ENCODE results near the gene SUSD4.
"Not testable (repeated sequence)": the region's sequence is repeated elsewhere in the genome, so short reads cannot be mapped to it uniquely, and the experiment has no call there.

SUSD4 gene

DNA sequence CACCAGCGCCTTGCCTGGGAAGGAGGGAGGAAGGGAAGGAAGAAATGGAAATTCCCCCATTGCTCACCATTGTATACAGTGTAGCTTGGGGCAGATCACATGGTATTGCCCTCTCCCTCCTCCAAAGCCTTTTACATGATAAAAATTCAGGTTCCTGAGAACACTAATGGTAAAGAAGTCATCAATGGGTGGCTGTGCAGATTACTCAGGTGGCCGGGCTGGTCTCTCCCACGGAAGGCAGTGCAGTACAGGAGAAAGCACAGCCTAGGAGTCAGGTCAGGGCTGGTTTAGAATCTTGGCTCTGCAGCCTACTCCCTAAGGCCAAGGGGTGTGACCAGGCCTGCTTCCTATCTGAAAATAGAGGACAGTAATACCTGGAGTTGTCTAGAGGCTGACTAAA is 107.9 kb downstream of the SUSD4 start:
- Histone ChIP-seq H3K36me3 (ENCODE audit: control insufficient read depth, insufficient read depth, low read length) (no peaks in the 10 kb centered on the region), H3K9ac (ENCODE audit: low read length) (no peak overlapping the region), H3K4me3 (ENCODE audit: low read depth, low read length) (no peak overlapping the region), H3K9me3 (ENCODE audit: control insufficient read depth, insufficient read depth, low read depth, low read length) (no peaks in the 10 kb centered on the region), H3K4me1 (ENCODE audit: control insufficient read depth, insufficient read depth, low read length) (peaks cover 19% of the 10 kb centered on the region), H3K27ac (ENCODE audit: low read depth, low read length) (no peak overlapping the region), H3K27me3 (ENCODE audit: control insufficient read depth, insufficient read depth, low read length) (no peaks in the 10 kb centered on the region)

DNA sequence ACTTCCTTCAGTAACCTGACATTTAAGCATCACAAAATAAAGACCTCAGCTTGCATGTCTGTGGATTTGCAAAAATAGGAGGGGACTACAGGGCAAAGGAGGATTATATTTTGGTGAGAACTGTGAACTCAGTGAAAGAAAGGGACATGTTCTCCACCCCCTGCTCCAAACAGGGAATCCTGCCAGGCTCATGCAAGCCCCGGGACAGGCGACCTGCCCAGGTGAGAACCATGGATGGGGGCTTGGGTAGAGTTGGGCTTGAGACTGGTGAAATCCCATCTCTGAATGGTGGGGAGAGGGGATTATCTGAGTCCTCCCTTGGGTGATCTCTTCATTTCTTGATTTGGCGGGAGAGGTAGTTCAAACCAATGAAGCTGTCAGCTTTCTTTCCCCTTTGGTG is 110.1 kb downstream of the SUSD4 start:
- H3K36me3 ChIP-seq (ENCODE audit: control insufficient read depth, insufficient read depth, low read length), result no peaks in the 10 kb centered on the region
- H3K9me3 ChIP-seq (ENCODE audit: control insufficient read depth, insufficient read depth, low read depth, low read length), result no peaks in the 10 kb centered on the region
- peaks cover 16% of the 10 kb centered on the region for H3K4me1 ChIP-seq (ENCODE audit: control insufficient read depth, insufficient read depth, low read length)

DNA sequence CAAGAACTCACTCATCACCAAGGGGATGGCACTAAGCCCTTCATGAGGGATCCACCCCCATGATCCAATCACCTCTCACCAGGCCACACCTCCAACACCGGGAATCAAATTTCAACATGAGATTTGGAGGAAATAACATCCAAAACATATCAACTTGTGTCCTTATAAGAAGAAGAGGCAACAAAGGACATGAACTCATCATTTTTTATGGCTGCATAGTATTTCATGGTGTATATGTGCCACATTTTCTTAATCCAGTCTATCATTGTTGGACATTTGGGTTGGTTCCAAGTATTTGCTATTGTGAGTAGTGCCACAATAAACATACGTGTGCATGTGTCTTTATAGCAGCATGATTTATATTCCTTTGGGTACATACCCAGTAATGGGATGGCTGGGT is 112.6 kb downstream of the SUSD4 start:
- H3K9ac ChIP-seq (ENCODE audit: low read length); H3K9me3 ChIP-seq (ENCODE audit: control insufficient read depth, insufficient read depth, low read depth, low read length); H3K27ac ChIP-seq (ENCODE audit: low read depth, low read length); H3K36me3 ChIP-seq (ENCODE audit: control insufficient read depth, insufficient read depth, low read length); H3K4me3 ChIP-seq (ENCODE audit: low read depth, low read length); H3K27me3 ChIP-seq (ENCODE audit: control insufficient read depth, insufficient read depth, low read length): not testable (repeated sequence)
- H3K4me1 ChIP-seq (ENCODE audit: control insufficient read depth, insufficient read depth, low read length), result peaks cover 11% of the 10 kb centered on the region

More for the DNA sequence above, 110.1 kb downstream of the SUSD4 start:
- no peaks in the 10 kb centered on the region for H3K27me3 ChIP-seq (ENCODE audit: control insufficient read depth, insufficient read depth, low read length)
- no peak overlapping the region for H3K4me3 ChIP-seq (ENCODE audit: low read depth, low read length)
- H3K27ac ChIP-seq (ENCODE audit: low read depth, low read length), result no peak overlapping the region
- H3K9ac ChIP-seq (ENCODE audit: low read length), result no peak overlapping the region

DNA sequence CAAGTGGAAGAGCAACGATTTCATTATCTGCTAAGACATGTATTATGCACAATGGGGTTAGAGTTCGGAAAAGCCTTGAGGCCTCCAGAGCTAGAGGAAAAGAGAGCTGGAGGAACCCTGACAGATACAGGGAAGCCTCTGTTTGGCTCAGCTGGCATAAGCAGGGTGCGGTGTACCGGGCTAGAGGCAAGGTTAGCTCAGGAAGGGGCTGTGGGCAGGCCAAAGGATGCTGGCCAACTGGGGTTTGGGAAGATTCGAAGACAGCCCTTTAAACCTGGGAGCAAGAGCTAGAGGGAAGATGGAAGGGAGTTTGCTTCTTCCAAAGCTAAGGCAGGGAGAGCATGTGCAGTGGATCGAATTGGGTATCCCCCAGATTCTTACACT is 113.4 kb downstream of the SUSD4 start:
- no peak overlapping the region for H3K9ac ChIP-seq (ENCODE audit: low read length)
- H3K4me1 ChIP-seq (ENCODE audit: control insufficient read depth, insufficient read depth, low read length), result peaks cover 3% of the 10 kb centered on the region; the same call in 1 of the 2 replicates
- H3K4me3 ChIP-seq (ENCODE audit: low read depth, low read length), result no peak overlapping the region
- no peaks in the 10 kb centered on the region for H3K36me3 ChIP-seq (ENCODE audit: control insufficient read depth, insufficient read depth, low read length)
- H3K27ac ChIP-seq (ENCODE audit: low read depth, low read length), result no peak overlapping the region
- H3K27me3 ChIP-seq (ENCODE audit: control insufficient read depth, insufficient read depth, low read length), result no peaks in the 10 kb centered on the region
- H3K9me3 ChIP-seq (ENCODE audit: control insufficient read depth, insufficient read depth, low read depth, low read length), result no peaks in the 10 kb centered on the region

DNA sequence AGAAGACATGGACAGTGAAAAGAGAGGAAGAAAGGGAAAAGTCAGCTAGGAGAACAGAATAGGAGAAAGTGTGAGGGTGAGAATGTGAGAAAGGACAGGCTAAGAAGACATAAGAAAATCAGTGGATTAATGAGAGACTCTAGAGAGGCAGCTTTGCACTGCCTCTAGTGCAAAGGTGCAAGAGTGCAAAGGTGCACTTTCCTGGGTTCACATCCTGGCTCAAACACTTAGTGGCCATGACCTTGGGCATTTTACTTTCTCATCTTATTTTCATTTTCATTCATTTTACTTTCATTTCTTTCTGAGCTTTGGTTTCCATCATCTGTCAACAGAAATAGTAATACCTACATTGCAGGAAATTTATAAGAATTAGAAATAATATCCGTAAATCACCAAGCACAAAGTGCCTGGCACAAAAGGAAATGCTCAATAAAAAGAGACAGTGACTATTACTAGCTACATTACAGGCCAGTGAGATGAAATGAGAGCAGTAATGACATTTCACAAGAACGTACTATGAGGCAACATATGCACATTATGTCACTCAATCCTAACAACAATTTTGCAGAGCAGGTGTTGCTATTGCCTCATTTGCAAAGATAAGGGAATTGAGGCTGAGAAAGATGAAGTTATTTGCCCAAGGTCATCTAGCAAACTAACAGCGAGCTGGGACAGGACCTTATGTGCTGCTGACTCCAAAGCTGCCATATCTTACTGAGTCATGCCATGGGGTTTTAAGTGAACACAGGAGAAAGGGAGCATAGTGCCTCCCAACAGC is 113.9 kb downstream of the SUSD4 start:
- Histone ChIP-seq H3K27me3 (ENCODE audit: control insufficient read depth, insufficient read depth, low read length) (no peaks in the 10 kb centered on the region), H3K4me3 (ENCODE audit: low read depth, low read length) (no peak overlapping the region), H3K9ac (ENCODE audit: low read length) (no peak overlapping the region), H3K9me3 (ENCODE audit: control insufficient read depth, insufficient read depth, low read depth, low read length) (no peaks in the 10 kb centered on the region), H3K36me3 (ENCODE audit: control insufficient read depth, insufficient read depth, low read length) (no peaks in the 10 kb centered on the region), H3K4me1 (ENCODE audit: control insufficient read depth, insufficient read depth, low read length) (no peaks in the 10 kb centered on the region), H3K27ac (ENCODE audit: low read depth, low read length) (no peak overlapping the region)

DNA sequence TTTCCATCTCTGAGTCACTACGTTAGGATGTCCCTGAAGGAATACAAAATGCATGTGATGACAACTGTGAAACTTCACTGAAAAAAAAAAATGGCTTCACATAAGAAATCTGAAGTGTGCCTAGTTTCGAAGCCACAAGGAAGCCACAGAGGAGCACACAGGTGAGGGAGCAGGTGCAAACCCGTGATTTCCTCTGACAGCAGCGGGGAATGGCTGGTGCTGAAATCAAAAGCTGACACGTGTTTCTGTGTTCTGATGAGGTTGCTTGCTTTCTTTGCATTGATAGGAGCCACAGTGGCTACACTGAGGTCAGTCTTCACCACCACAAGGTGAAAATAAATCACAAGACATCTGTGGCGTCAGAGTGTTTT is 115.2 kb downstream of the SUSD4 start:
- H3K36me3 ChIP-seq (ENCODE audit: control insufficient read depth, insufficient read depth, low read length), result no peaks in the 10 kb centered on the region
- H3K27ac ChIP-seq (ENCODE audit: low read depth, low read length), result no peak overlapping the region
- H3K4me3 ChIP-seq (ENCODE audit: low read depth, low read length), result no peak overlapping the region
- no peaks in the 10 kb centered on the region for H3K27me3 ChIP-seq (ENCODE audit: control insufficient read depth, insufficient read depth, low read length)
- H3K9me3 ChIP-seq (ENCODE audit: control insufficient read depth, insufficient read depth, low read depth, low read length), result no peaks in the 10 kb centered on the region
- no peaks in the 10 kb centered on the region for H3K4me1 ChIP-seq (ENCODE audit: control insufficient read depth, insufficient read depth, low read length)
- H3K9ac ChIP-seq (ENCODE audit: low read length), result no peak overlapping the region

DNA sequence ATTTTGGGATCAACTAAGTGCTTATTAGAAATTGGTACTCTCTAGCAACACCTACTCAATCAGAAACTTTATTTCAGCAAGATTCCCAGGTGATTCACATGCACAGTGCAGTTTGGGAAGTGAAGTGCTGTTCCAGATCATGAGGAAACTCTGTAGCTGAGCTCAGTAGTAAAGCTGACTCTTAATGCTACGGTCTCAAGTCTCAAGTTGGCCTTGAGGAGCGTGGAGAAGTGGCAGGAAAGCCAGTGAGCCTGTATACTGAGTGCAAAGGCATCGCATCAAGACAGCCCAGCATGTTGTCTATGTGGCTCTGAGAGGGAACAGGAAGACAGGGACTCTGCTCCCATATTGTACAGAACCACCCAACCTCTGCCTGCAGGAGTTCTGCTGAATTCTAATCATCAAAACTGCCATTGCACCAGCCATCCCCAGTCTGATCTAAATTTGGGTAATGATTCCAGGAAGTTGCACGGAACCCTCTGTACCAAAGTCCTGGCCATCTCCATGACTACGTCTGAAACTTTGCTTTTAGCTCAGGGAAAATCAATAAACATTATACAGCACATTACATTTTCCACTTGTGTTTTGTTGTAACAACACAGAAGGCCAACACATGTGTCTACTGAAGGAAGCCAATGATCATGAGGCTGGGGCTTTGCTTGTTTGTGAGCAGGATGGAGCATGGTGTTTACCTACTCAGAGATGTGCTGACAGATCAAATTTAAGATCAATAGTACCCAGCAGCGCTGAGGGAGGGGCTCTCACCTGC is 115.8 kb downstream of the SUSD4 start:
- no peaks in the 10 kb centered on the region for H3K36me3 ChIP-seq (ENCODE audit: control insufficient read depth, insufficient read depth, low read length)
- H3K9ac ChIP-seq (ENCODE audit: low read length), result no peak overlapping the region
- no peak overlapping the region for H3K27ac ChIP-seq (ENCODE audit: low read depth, low read length)
- no peaks in the 10 kb centered on the region for H3K4me1 ChIP-seq (ENCODE audit: control insufficient read depth, insufficient read depth, low read length)
- no peak overlapping the region for H3K4me3 ChIP-seq (ENCODE audit: low read depth, low read length)
- H3K9me3 ChIP-seq (ENCODE audit: control insufficient read depth, insufficient read depth, low read depth, low read length), result no peaks in the 10 kb centered on the region
- no peaks in the 10 kb centered on the region; the same call in 1 of the 2 replicates for H3K27me3 ChIP-seq (ENCODE audit: control insufficient read depth, insufficient read depth, low read length)

DNA sequence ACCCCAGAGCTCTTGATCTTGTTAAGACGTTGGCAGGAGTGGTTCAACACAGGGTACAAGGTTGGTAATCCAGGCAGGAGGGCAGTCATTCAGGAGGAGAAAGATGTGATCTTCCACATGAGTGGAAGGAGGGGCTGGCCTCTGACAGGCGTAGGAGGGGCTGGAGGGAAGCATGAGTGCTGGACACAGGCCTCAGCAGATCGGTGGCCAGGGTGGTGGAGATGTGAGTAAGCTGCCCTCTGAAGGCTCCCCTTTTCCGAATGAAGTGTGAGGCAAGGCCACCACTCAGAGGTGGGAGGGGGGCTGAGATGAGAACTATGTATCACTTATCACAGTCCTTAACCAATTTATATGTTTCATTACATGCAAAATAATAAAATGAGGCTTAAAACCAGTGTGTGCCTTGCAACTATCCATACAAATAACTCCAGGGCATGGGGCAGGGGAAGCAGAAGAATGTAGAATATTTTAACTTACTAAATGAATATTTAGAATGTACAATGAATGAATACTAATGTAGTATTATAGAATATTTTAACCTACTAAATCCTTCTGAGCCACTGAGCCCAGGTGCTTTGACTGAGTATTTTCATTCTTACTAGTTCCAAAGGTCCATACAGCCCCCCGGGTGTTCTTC is 117.4 kb downstream of the SUSD4 start:
- no peaks in the 10 kb centered on the region for H3K9me3 ChIP-seq (ENCODE audit: control insufficient read depth, insufficient read depth, low read depth, low read length)
- H3K27ac ChIP-seq (ENCODE audit: low read depth, low read length), result no peak overlapping the region
- H3K4me3 ChIP-seq (ENCODE audit: low read depth, low read length), result no peak overlapping the region
- no peaks in the 10 kb centered on the region for H3K36me3 ChIP-seq (ENCODE audit: control insufficient read depth, insufficient read depth, low read length)
- no peaks in the 10 kb centered on the region for H3K4me1 ChIP-seq (ENCODE audit: control insufficient read depth, insufficient read depth, low read length)
- H3K9ac ChIP-seq (ENCODE audit: low read length), result no peak overlapping the region
- no peaks in the 10 kb centered on the region; the same call in 1 of the 2 replicates for H3K27me3 ChIP-seq (ENCODE audit: control insufficient read depth, insufficient read depth, low read length)

DNA sequence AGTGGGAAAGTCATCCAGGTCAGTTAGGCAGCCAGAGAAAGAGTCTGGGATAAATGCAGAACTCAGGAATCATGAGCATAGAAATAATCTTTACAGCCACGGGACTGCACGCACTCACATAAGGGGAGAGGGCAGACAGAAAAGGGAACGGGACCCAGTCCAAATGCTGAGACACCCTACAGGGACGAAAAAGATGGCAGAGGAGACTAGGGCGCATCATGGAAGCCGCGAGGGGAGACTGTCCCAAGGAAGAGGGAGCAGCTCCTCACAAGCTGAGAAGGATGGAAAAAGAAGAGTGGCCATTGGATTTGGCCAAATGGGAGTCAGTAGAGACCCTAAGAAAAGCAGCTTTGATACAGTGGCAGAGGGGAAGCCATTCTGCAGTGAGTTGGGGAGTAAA is 118.0 kb downstream of the SUSD4 start:
- Histone ChIP-seq H3K4me1 (ENCODE audit: control insufficient read depth, insufficient read depth, low read length) (no peaks in the 10 kb centered on the region), H3K9me3 (ENCODE audit: control insufficient read depth, insufficient read depth, low read depth, low read length) (no peaks in the 10 kb centered on the region), H3K27me3 (ENCODE audit: control insufficient read depth, insufficient read depth, low read length) (no peaks in the 10 kb centered on the region; the same call in 1 of the 2 replicates)

DNA sequence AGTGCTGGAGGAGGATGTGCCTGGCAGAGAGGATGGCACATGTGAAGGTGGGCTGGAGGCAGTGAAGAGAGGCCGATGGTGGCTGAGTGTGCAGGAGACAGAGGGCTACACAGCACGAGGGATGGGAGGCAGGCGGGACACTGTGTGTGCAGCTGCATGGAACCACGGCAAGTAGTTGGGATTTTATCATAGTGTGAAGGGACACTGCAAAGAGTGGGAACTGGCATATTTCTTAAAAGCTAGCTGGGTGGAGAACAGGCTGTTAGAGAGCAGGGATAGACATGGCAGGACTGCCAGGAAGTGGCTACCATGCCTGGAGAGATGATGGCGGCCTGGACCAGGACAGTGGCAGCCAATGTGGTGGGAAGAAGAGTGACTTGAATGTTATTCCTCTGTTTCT is 118.6 kb downstream of the SUSD4 start:
- Histone ChIP-seq H3K27me3 (ENCODE audit: control insufficient read depth, insufficient read depth, low read length) (no peaks in the 10 kb centered on the region; the same call in 1 of the 2 replicates), H3K27ac (ENCODE audit: low read depth, low read length) (no peak overlapping the region), H3K4me1 (ENCODE audit: control insufficient read depth, insufficient read depth, low read length) (no peaks in the 10 kb centered on the region), H3K9me3 (ENCODE audit: control insufficient read depth, insufficient read depth, low read depth, low read length) (no peaks in the 10 kb centered on the region), H3K36me3 (ENCODE audit: control insufficient read depth, insufficient read depth, low read length) (no peaks in the 10 kb centered on the region), H3K9ac (ENCODE audit: low read length) (no peak overlapping the region), H3K4me3 (ENCODE audit: low read depth, low read length) (no peak overlapping the region)

More for the DNA sequence above, 118.0 kb downstream of the SUSD4 start:
- Histone ChIP-seq H3K9ac (ENCODE audit: low read length) (no peak overlapping the region), H3K27ac (ENCODE audit: low read depth, low read length) (no peak overlapping the region), H3K4me3 (ENCODE audit: low read depth, low read length) (no peak overlapping the region), H3K36me3 (ENCODE audit: control insufficient read depth, insufficient read depth, low read length) (no peaks in the 10 kb centered on the region)

Data from HUES6 (cell line).